GM12878 (cell line): ENCODE measurements around the gene DOCK2.

Source experiments
- CBX3 ChIP-seq: fragments of 200-600 bp; sonication (generic); IDR thresholded peaks from 2 replicates; pipeline ENCODE4 v1.6.1; 2016; ENCODE audit warnings: low read depth, borderline replicate concordance
- CEBPB ChIP-seq, 2 experiments: fragments of 150-350 bp in 1 of 2; IDR thresholded peaks; 2 replicates each; pipeline ENCODE4 v1.6.1; 2012 to 2014; ENCODE audit warnings: low read depth in 2 of 2, low read length in 2 of 2, borderline replicate concordance in 1 of 2, inconsistent platforms in 1 of 2
- CTCF ChIP-seq, 3 experiments: IDR thresholded peaks in 2 of 3; conservative IDR thresholded peaks in 1 of 3; 2 replicates each; pipeline ENCODE4 v1.5.1; 2011; ENCODE audit warnings: low read depth in 3 of 3, low read length in 3 of 3, mild to moderate bottlenecking in 3 of 3, control low read depth in 2 of 3, moderate library complexity in 2 of 3, inconsistent platforms in 1 of 3, mixed read lengths in 1 of 3; ENCODE audit not compliant: control insufficient read depth in 2 of 3, insufficient read depth in 1 of 3; ENCODE audit errors: extremely low read depth in 1 of 3
- EZH2 ChIP-seq: IDR thresholded peaks from 2 replicates; pipeline ENCODE4 v1.6.1; 2012; ENCODE audit warnings: low read depth, mild to moderate bottlenecking, control low read depth, inconsistent platforms, low read length, borderline replicate concordance; ENCODE audit not compliant: control insufficient read depth
- MEF2A ChIP-seq: IDR thresholded peaks from 2 replicates; pipeline ENCODE4 v1.6.1; 2011; ENCODE audit warnings: low read depth, mild to moderate bottlenecking, low read length, moderate library complexity; ENCODE audit not compliant: insufficient read depth
- POLR2A ChIP-seq: IDR thresholded peaks from 2 replicates; pipeline ENCODE4 v1.6.1; 2011; ENCODE audit warnings: low read depth, mild to moderate bottlenecking, low read length
- RCOR1 ChIP-seq: conservative IDR thresholded peaks from 2 replicates; pipeline ENCODE4 v1.6.1; 2012; ENCODE audit warnings: low read depth, low read length, improper control_type of control experiment
- RFX5 ChIP-seq: IDR thresholded peaks from 2 replicates; pipeline ENCODE4 v1.6.1; 2011; ENCODE audit warnings: low read depth, low read length, improper control_type of control experiment
- SP1 ChIP-seq: IDR thresholded peaks from one replicate; pipeline ENCODE4 v1.6.1; 2011; ENCODE audit warnings: low read depth, low read length
- SREBF1 ChIP-seq: IDR thresholded peaks from 2 replicates; pipeline ENCODE4 v1.6.1; 2012; ENCODE audit warnings: mild to moderate bottlenecking, low read length

GRCh38 chr5:170111088-170111785, 474.2 kb downstream of the DOCK2 start:
- TF ChIP-seq EZH2 (no peak), POLR2A (no peak), CTCF (IDR thresholded peaks at IDR 0.05 in 2 of 3, conservative IDR thresholded peaks at IDR 0.05 in 1 of 3; ENCODE audit: control insufficient read depth in 2 of 3, extremely low read depth in 1 of 3, insufficient read depth in 1 of 3, low read depth in 3 of 3, low read length in 3 of 3) (no peak), CEBPB (IDR thresholded peaks at IDR 0.05; ENCODE audit: borderline replicate concordance in 1 of 2, low read depth in 2 of 2, low read length in 2 of 2) (no peak), MEF2A (no peak), CBX3 (no peak), SP1 (no peak), SREBF1 (no peak), RFX5 (no peak), RCOR1 (no peak)
